SKM-1 treated with dmso at 0.1 percent for 144 hours (cell line): Measurements from ENCODE around the gene NPW.
"Not testable (repeated sequence)": the region's sequence is repeated elsewhere in the genome, so short reads cannot be mapped to it uniquely, and the experiment has no call there.

Source experiments
- DNase-seq: peaks from one replicate; lab custom pipeline; 2025; ENCODE audit not compliant: unreplicated experiment; lab: John Stamatoyannopoulos, UW

The NPW gene

GRCh38 chr16:2001456-2002355 lies 17.9 kb upstream of the NPW start:
- no peak for DNase-seq

- DNase-seq: no peak
These were observed 17.0 kb upstream of the NPW start for GRCh38 chr16:2002406-2003230.

- DNase-seq: no peak
These were observed 16.3 kb upstream of the NPW start for GRCh38 chr16:2003231-2003826.

- peak; percentile 83 for DNase-seq
These were observed 15.6 kb upstream of the NPW start for GRCh38 chr16:2003827-2004641.

GRCh38 chr16:2004795-2005517 lies 14.6 kb upstream of the NPW start:
- no peak for DNase-seq

GRCh38 chr16:2005646-2006045 lies 13.9 kb upstream of the NPW start:
- DNase-seq: no peak

- no peak for DNase-seq
These were observed 13.3 kb upstream of the NPW start for GRCh38 chr16:2006317-2006716.

- no peak for DNase-seq
These were observed 12.3 kb upstream of the NPW start for GRCh38 chr16:2007081-2007836.

GRCh38 chr16:2008009-2008526 lies 11.5 kb upstream of the NPW start:
- no peak for DNase-seq

- DNase-seq: no peak
These were observed 10.9 kb upstream of the NPW start for GRCh38 chr16:2008631-2009163.

GRCh38 chr16:2009164-2009711 lies 10.3 kb upstream of the NPW start:
- no peak for DNase-seq

GRCh38 chr16:2009791-2010510 lies 9.6 kb upstream of the NPW start, which contains the start of gene ZNF598:
ZNF598 (minus strand) TSS chr16:2009821.
- DNase-seq: peak; percentile 58

GRCh38 chr16:2011726-2012125 lies 7.9 kb upstream of the NPW start:
- DNase-seq: not testable (repeated sequence)

GRCh38 chr16:2013527-2013926 lies 6.1 kb upstream of the NPW start:
- no peak for DNase-seq

GRCh38 chr16:2015117-2015946 lies 4.3 kb upstream of the NPW start:
- peak; percentile 26 for DNase-seq

GRCh38 chr16:2015947-2016208 lies 3.7 kb upstream of the NPW start:
- no peak for DNase-seq

- DNase-seq: peak; percentile 2
These were observed 3.1 kb upstream of the NPW start for GRCh38 chr16:2016407-2016922.
